Stimulated activated CD4-positive, alpha-beta T cell treated with anti-CD3 and anti-CD28 coated beads, TNF-alpha, amount 100 ng/mL, for 24 hours (primary cell): ENCODE data around the gene HS3ST3A1.

ENCODE experiments used
- DNase-seq, 3 experiments: peaks; one replicate each; pipeline ENCODE4 v3.0.0-alpha.2; 2020; ENCODE audit warnings: low read depth in 3 of 3

Gene HS3ST3A1

DNA sequence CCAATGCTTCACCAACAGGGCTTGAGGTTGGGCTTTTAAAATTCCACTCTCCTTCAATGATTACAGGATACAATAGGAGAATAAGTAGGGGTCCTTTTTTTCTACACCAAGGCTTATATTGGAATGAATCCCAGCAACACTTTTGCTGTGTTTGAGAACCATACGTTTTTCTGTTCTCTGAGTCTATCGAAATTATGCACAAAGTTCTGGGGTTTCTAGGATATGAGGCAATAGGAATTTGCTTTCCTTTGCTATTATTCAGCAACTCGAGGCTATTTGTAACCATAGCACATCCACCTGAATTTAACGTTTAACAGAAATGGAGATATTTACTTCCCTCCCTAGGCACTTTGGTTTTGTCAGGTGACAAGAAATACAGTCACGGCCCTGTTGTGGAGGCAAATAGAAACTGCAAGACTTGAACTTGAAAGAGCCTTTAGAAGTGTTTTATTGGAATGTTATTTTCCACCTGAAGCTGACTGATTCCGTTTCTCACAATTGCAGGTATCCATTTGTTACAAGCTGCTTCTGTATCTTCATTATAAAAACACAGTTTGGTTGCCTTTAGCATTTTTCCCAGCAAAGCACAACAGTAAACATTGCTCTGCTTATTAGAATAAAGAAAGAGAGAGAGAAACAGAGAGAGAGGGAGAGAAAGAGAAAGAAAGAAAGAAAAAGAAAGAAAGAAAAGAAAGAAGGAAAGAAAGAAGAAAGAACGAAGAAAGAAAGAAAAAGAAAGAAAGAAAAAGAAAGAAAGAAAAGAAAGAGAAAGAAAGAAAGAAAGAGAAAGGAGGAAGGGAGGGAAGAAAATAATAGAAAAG is 109.6 kb downstream of the HS3ST3A1 start:
- no peak for DNase-seq

DNA sequence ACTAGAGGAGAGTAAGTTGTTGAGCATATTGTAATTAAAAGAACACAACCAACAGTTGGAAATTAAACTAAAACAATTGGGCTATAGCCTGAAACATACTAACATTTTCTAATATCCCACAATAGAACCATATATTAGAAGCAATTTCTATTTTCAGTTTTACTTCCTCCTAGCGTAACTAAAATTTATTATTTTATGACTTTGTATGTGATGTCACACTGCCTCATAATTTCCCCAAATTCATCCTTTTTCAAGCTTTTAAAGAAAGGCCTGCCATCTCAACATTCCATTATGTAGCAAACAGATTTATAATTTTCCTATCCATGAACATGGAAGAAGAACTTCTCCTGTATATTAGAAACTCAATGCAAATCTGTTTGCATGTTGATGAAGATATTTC is 110.2 kb downstream of the HS3ST3A1 start:
- DNase-seq = no peak

DNA sequence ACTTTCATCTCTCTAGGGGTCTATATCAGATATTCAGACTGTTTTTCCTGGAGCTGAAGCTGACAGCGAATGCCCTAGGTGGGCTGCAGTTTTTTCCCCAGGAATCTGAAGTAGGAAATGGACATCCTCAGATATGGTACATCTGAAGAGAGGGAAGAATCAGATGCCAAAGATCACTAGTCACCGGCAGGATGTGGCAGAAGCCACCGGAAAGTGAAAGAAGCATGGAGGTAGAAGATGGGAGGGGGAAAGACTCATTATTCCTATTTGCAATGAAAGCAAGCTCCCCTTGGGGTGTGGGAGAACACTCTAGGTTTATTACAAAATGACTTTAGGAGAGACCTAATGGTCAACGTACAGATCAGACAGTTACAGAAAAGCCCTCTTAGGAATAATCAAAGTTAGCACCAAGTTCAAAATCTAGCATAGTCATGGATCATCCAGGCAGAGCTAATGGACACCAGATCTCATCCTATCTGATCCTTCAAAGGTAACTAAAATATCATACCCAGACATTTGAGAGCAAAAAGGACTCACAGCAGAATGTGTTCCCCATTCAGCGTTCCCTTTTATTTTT is 110.7 kb downstream of the HS3ST3A1 start:
- no peak for DNase-seq

DNA sequence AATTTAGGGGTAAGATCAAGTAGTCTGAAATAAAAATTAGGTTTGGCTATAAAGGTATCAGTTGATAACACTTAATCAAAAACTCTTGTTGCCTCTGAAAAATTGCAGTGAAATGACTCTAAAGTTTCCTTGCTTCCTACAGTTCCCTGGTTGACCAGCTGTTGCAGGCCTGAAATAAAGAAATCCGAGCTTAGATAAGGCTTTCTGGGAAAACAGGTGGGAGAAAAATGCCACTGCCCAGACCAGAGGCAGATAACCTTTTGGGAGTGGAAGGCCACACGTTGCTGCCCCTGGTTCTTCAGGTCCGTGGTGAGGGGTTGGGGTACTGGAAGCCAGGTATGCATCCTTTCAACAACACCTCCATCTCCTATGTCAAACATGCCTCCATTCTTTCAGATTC is 111.3 kb downstream of the HS3ST3A1 start:
- DNase-seq = no peak

DNA sequence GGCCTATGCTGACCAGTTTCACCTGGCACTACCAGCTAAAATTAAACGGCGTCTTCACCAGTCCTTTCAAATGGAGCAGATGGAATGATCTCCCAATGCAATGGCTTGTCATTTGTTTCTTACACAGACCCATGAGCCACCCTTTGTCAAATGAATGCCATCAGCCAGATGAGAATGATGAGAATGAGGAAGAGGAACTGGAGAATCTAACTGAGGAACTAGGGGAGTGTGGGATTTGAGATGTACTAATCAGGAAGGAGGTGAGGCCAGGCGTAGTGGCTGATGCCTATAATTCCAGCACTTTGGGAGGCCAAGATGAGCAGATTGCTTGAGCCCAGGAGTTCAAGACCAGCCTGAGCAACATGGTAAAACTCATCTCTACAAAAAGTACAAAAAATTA is 116.4 kb downstream of the HS3ST3A1 start:
- DNase-seq = no peak

DNA sequence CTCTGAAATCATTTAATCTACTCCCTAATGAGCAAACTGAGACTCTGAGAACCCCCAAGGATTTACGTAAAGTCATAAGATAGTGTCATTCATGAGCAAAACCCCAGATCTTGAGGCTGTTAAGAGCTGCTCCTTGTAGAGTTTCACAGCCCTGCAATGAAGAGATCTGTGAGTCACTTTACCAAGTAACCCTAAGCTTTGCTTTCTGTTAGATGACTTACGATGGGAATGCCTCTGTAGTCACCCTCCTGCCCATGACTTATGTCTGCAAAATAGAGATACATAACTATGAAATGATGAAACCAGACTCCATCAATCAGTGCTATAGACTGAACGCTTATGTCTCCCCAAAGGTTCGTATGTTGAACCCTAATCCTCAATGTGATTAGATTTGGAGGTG is 117.7 kb downstream of the HS3ST3A1 start:
- no peak for DNase-seq

DNA sequence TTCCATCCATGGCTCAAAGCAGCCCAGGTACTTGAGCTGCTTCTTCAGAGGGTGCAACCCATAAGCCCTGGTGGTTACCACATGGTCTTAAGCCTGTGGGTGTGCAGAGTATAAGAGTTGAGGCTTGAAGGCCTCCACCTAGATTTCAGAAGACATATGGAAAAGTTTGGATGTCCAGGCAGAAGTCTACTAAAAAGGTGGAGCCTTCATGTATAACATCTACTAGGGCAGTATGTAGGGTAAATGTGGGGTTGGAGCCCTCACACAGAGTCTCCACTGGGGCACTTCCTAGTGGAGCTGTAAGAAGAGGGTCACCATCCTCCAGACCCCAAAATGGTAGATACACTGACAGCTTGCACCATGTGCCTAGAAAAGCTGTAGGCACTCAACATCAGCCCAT is 120.9 kb downstream of the HS3ST3A1 start:
- DNase-seq = no peak

DNA sequence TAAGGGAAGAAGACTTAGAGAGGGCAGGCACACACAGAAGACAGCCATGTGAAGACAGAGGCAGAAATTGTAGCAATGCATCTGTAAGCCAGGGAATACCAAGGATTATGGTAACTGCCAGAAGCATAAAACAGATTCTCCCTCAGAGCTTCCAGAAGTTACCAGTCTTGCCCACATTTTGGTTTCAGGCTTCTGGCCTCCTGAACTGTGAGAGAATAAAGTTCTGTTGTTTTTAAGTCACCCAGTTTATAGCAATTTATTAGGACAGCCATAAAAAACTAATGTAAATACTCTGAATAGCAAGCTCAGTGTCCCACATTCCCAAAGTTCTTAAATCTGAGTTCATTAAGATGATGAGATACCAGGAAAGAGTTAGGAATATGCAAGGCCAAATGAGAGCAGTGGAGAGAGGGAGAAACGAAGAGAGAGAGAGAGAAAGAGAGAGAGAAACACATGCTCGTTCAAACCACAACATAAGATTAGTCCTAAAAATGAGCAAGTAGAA is 123.4 kb downstream of the HS3ST3A1 start:
- DNase-seq = no peak

DNA sequence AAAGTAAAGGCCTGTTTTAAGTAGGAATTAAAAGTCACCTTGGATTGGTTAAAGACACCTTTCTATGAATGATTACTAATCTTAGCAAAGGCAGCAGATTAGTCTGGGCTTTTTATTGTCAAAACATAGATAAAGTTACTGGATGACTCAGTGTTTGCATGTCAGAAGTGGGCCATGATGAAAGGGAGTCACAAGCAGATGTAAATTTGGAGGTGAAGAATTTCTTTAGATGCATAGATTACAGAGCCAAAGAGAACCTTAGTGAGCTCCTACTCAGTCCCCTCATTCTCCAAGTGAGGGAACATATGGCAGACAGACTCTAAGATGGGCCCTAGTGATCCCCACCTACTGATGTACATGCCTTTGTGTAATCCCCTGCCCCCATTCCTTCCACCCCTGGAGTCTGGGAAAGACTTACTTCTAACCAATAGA is 124.5 kb downstream of the HS3ST3A1 start:
- DNase-seq = no peak

DNA sequence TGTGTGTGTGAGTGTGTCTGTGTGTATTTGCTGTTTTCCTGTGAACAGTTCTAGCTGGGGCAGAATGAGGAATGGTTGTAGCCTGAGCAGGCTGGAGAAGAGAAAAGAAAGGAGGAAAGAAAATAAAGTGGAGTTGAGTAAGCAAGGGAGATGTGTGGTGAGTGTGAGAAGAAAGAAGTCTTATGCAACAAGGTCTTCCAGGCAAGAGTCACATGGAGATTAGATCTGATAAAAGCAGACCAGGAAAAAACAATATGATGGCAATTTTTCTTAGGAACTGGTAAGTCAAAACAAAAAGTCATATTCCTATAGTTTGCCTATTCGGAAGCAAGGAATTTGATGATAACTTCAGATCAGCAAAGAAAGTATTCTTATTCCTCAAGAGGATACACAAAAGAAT is 125.0 kb downstream of the HS3ST3A1 start:
- DNase-seq = no peak

DNA sequence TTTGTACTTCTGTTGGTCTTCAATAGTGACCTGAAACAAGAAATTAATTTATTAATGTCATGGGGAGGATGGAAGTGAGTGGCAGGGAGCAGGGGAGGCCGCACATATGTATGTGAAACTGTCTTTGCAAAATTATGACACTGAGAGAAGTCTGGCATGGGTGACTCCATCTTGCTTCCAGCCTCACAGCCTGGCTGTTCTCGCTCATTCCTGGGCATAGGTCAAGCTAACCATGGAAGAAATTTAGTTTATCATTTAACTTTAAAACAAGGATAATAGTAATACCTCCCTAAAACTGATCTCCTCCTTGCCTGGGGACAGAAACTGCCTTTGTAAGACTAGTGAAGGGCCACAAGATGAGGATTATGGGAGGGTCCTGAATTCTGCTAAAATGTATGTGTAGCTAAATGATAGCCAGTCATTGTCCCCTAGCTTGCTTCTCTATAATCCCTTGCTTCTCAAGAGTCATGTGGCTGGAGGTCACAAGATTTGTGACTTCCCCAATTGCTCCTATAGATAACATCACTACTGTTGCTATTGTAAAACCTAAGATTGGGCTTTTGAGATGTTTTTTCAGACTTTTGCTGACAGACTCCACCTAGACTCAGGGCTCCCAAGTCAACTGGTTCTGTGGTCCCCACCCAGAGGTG is 126.0 kb downstream of the HS3ST3A1 start:
- no peak for DNase-seq

DNA sequence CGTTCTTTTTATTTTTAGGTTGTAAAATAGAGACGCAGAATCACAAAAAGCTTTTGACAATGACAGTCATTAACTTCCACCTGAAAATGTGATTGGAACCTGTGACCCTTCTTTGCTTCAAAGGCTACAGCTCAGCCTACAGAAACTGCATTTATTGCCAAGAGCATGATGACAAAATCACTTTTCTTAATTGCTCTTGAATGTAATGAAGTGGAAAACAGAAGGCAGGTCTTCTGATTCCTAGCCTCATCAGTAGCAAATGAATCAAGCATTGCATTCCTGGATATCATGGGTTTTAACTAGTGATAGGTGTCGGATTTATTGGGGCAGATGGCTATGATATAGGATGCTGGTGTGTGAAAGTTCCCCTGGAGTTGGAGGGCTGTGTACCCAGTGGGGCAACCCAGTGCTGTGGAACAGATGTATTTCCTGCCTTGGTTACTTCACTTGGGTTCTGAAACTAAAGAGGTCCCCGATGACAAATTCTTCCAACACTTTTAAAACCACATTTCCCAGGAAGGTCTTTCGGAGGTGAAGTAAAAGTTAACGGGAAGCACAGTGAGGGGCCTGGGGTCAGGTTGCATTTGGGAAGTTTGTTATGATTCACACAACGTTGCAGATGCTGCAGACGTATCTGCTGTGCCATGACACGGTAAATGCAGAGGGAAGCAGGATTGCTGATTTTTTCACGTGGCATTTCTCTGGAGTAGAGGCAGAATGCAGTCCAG is 127.5 kb downstream of the HS3ST3A1 start:
- DNase-seq = no peak

DNA sequence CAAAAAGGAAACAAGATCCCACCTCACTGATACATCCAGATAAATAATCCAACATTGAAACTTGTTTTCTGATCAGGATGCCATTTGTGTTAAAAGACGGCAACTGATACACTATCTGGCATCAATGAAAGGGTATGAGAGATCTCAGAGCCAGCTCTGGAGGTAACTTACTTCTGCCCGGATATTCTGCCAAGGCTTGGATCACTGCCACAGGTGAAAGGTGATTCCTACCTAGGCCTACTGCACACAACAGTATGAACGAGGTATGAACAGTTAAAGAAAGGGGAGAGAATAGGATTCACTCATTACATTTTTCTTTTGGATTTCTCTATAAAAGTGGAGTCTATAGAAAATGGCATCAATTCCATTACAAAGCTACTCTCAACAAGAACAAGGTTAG is 136.1 kb downstream of the HS3ST3A1 start:
- DNase-seq = no peak

DNA sequence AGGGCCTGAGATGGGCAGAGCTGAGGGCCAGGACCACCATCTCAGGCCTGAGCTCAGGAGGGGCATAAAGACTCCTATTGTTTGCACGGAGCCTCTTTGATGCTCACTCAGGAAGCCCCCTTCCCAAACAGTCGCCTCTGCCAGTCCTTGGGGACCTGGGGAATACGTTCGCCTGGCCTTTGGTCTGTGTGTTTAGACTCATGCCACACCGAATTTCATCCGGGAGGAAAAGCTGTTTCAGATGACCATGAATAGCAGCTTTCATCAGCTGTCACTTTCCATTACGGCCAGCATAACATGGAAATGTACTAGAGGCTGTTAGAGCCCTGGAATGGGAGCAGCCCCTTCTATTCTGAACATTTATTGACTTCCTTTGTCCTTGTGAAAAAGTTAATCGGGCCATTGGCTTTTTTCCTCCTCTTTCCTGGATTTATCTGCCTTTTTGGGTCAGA is 139.0 kb downstream of the HS3ST3A1 start:
- no peak for DNase-seq

DNA sequence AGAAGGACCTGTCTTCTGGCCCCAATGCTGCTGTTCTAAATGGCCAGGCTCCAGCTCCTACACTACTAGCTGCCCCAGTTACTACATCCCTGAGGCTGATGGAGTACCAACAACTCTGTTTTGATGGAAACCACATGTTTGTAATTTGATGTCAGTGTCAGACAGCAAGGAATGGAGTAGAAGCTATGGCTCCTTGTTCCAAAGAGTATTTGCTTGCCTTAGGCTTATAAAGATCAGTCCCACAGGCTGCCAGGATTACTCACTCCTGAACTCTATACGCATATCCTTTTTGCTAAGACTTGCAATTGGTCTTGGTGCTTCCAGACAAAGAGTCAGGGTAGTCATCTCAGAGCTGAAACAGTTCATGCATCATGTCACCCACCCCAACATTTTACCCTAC is 139.6 kb downstream of the HS3ST3A1 start:
- DNase-seq = no peak

DNA sequence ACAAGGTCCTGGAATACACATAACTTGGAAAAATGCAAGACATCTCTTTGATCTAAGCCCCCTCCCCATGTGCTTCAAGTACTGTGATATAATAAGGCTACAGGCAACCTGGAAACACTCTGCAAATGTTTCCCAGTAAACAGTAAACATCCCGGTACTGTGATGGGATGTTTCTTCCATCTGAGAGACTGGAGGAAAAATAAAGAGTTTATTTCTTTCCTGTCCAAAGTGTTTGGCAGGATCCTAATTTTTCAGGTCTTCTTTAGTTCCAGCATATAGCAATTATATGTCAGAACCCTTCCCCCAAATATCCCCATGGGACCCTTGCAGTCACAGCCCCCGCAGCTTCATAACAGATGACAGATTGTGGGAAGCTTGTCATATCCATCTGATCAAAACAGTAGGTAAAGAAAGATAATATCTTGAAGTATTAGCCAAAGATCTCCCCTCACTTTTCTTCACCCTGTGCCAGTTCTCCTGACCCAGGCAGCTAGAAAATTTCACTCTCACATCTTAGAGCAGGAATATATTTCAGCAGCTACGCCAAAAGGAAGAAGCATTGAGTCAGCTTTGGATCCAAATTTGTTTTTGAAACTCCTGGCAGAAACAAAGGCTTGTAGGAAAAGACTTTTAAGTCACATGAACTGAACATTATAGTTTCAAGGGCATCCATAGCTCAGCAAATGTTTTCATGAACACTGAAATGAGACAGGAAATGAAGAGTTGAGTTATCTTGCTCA is 141.3 kb downstream of the HS3ST3A1 start:
- no peak for DNase-seq

DNA sequence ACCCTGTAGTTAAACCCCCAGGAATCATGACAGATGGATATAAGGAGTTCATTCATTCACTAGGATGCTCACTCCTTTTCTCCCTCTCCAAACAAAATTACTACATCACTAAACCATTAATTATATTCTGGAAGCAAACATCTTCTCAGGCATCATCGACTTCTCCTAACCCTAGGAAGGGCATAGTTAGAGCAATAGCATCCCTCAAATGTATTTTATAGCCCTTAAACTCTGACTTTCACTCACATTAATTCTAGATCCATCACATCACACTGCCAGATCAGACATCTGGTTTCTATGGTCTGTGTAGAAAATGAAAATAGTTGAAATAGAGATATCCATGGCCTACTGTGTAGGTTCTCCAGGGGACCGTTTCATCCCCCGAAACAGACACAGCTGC is 143.9 kb downstream of the HS3ST3A1 start:
- DNase-seq = no peak
